Measurements from ENCODE around the gene RNASEH2B.

GRCh38 chr13:51000061-51000460 is 90.5 kb downstream of the RNASEH2B start:
- TF ChIP-seq CTCF (IDR thresholded peaks at IDR 0.05; ENCODE audit: poor library complexity) (no peak), EZH2phosphoT487 (IDR thresholded peaks at IDR 0.05; ENCODE audit: low read depth, severe bottlenecking, unreplicated experiment) (no peak)
